A172 (cell line): ENCODE measurements around the gene DPP7. TPM values are rescaled to one million over a fixed set of nuclear protein-coding genes. Genes with fewer than 3 reads are reported as not detected.

Source experiments
- DNase-seq: peaks from one replicate; pipeline ENCODE4 v3.0.0-alpha.2; 2015; ENCODE audit warnings: low spot score
- total RNA-seq: library from RNA; depleted of rRNA; stranded (reverse); fragments of >200 nt; shearing (Covaris generic); gene quantifications from 2 replicates; pipeline ENCODE4 v1.2.3, GENCODE V29; 2014; rRNA removed

DPP7 gene
- total RNA-seq, result 251 and 263 TPM in 2 replicates

DNA sequence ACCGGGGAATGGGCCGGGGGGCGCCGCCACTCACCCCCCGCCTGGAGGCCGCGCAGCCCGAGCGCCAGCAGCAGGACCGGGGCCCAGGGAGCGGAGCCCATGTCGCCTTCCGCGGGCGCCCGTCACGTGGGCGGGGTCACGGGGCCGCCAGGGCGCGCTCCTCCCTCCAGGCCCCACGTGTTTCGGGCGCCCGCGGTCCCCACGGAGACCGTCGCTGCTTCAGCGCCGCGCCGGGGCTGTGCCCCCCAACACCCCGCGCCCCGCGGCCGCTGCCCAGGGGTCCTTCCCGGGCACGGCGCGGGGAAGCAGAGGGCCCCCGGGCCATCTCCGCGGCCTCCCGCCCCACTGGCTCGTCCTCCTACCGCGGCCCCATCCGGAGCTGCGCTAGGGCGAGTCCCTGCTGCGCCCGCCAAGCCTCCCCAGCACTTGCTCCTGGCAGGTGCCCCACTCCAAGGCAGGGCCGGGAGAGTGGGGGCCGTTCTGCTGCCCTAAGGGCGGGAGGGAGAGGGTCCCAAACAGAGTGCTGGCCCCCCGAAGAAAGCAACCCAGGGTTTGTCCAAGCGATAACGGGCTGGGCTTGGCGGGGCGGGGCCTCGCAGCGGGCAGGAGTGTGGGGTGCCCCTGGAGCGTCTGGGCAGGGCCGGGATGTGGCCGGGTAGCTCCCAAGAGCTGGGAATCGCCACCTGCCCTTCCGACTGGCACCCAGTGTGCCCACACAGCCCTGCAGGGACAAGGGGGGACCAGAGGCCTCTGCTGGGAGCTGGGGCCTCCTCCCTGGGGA is at the start of gene DPP7:
TSS of gene DPP7 (minus strand) at position 121 of the 781 bp plus-strand sequence. CDS start at position 101, 20 bp downstream.
- peak; percentile 56 for DNase-seq

DNA sequence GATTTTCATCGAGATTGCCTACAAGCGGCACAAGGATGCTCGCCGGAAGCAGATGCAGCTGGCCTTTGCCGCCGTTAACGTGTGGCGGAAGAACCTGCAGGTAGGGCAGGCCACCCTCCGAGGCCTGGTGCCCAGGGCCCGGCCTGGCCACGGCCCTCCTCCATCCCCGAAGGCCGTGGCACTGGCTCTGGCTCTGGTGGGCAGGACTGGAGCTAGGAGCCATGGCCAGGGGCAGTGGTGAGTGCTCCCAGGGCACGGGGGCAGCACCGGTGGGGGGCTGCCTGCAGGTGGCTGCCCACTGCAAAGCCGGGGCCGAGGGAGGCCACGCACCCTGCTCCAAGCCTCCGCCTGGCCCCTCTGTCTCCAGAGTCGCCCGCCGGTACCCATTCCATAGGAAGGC is 49.3 kb upstream of the DPP7 start:
- no peak for DNase-seq

DNA sequence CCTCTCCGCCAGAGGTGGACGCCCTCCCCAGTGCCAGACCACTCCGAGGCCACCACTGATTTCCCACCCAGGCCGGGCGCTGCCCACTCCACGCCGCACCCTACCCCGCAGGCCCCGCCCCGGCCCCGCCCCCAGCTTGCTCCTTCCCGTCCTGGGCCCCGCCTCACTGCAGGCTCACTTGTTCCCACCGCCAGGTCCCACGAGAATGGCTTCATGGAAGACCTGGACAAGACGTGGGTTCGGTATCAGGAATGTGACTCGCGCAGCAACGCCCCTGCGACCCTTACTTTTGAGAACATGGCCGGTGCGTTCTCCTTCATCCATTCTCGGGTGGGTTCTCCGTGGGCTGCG is 48.8 kb upstream of the DPP7 start:
- DNase-seq, result no peak

DNA sequence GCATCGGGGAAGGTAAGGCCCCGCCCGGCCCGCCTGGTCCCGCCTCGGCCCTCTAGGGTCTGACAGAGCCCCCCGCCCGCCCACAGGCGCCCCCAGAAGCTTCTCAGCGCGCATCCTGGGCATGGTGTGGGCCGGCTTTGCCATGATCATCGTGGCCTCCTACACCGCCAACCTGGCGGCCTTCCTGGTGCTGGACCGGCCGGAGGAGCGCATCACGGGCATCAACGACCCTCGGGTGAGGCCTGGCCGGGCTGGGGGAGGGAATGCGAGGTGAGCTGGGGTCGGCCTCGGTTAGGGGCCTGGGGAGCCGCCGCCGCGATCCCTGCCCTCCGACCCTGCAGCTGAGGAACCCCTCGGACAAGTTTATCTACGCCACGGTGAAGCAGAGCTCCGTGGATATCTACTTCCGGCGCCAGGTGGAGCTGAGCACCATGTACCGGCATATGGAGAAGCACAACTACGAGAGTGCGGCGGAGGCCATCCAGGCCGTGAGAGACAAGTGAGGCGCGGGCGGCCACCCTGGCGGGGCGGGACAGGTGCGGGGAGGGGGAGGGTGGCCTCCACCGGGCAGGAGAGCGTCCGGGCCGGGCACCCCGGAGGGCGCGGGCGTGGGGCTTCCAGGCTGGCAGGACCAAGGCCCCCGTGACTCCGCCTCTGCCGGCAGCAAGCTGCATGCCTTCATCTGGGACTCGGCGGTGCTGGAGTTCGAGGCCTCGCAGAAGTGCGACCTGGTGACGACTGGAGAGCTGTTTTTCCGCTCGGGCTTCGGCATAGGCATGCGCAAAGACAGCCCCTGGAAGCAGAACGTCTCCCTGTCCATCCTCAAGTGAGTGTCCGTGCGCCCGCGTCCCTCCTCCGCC is 48.2 kb upstream of the DPP7 start:
- DNase-seq, result no peak

DNA sequence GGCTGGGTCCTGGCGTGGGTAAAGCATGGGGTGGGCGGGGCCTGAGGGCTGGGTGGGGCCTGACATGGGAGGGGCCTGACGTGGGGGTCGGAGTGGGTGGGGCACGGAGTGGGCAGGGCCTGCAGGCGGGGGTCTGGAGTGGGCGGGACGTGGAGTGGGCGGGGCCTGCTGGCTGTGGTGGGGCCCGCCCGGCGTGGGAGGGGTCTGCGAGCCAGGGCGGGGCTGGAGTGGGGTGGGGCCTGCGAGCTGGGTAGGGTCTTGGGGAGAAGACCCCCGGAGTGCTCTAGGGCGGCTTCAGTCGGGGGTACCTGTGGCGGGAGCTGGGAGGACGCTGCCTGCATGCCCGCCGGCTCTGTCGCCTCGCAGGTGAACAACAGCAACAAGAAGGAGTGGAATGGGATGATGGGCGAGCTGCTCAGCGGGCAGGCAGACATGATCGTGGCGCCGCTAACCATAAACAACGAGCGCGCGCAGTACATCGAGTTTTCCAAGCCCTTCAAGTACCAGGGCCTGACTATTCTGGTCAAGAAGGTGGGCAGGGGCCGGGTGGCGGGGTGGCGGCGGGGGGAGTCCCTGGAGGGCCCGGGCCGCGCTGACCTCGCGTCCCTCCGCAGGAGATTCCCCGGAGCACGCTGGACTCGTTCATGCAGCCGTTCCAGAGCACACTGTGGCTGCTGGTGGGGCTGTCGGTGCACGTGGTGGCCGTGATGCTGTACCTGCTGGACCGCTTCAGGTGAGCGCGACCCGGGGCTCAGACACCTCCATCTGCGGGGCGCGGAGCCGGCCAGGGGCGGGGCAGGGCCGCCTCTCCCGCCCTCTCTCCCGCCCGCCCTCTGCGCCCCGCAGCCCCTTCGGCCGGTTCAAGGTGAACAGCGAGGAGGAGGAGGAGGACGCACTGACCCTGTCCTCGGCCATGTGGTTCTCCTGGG is 47.3 kb upstream of the DPP7 start:
- no peak for DNase-seq

DNA sequence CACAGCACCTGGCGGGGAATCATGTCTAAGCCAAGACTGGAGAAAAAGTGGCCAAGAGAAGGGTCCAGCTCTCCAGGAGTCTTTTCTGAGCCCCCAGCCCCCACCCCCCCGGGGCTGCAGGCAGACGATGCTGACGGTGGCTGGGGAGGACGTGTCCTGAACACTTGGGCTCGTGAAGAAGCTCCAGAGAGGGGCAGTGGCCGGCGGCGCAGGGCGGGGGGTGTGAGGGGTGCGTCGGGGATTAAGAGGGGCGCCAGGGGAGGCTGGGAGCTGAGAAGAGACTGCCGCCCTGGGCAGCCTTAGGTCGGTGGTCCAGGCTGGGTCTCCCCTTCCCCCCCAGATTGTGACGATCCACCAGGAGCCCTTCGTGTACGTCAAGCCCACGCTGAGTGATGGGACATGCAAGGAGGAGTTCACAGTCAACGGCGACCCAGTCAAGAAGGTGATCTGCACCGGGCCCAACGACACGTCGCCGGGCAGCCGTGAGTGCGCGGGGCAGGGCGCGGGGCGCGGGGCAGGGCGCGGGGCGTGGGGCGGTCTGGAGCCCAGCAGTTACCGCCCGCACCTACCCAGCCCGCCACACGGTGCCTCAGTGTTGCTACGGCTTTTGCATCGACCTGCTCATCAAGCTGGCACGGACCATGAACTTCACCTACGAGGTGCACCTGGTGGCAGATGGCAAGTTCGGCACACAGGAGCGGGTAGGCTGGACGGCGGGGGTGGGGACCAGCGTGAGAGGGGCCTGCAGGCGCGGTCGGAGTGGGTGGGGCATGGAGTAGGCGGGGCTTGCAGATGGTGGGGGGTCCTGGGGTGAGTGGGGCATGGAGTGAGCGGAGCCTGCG is 46.4 kb upstream of the DPP7 start:
- DNase-seq, result no peak

DNA sequence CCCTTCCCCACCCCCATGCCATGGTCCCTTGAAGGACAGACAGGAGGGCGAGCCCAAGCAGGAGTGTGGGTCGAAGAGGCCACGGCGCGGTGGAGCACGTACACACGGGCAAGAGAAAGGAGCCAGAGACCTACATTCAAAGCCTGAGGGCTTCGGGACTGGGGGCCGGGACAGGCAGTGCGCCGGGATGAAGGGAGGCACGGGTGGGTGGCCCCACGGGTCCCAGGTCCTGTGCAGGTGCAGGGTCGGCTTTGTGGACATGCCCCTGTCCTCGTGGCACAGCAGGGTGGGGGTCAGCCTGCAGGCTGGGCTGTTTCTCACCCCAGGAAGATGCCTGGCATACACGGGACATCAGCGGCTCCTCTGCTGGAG is 45.5 kb upstream of the DPP7 start:
- DNase-seq, result no peak

DNA sequence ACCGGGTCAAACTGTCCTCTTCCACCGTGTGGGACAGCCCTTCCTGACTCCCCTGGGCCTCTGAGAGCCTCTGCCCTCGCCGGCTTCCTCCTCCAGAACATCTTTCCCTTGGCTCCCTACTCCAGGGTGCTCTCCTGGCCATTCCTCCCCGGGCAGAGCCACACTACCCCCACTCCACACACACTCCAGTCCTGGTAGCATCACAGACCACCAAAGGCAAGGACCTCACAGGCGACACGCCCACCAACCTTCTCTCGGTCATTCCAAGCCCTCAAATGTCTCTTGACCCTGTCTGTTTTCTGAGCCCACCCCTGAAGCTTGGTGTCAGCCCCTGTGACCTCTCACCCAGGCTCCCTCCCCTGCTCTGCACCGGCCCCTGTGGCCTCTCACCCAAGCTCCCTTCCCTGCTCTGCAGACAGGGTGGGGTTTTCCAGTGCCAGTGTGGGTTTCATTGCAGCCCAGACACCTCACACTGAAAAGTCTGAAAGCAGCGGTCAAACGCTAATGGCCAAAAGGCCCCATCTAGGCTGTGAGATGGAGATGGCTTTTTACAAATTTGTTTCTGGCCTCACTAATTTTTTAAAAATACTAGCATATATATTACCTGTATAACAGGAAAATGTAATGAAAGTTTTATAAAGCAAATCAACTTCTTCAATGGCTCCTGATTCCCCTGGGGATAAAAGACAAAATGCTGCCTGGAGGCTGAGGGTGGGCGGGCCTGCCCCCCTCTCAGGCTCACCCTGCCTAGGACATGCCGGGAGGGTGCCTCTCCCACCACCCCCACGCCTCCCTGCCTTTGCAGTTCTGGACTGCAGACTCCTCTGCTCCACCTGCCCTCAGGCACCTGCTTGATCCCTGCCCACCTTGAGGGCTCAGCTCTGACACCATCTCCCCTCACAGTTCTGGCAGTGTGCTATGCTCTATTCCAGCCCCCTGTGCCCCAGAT is 44.8 kb upstream of the DPP7 start:
- no peak for DNase-seq

DNA sequence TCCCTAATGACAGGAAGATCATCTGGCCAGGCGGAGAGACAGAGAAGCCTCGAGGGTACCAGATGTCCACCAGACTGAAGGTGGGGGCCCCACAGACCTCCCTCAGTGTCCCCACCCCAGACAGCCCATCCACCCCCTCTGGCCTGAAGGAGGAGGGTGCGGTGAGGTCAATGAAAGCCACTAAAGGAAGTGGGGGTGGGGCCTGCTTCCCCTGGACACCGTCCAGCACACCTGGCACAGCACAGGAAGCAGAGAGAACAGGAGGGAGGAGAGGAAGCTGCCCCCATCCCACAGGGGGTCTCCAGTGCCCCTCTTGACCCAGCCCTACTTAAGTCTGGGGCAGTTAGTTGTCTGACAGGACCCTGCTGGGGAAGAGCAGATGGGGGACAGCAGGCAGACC is 44.1 kb upstream of the DPP7 start:
- no peak for DNase-seq

DNA sequence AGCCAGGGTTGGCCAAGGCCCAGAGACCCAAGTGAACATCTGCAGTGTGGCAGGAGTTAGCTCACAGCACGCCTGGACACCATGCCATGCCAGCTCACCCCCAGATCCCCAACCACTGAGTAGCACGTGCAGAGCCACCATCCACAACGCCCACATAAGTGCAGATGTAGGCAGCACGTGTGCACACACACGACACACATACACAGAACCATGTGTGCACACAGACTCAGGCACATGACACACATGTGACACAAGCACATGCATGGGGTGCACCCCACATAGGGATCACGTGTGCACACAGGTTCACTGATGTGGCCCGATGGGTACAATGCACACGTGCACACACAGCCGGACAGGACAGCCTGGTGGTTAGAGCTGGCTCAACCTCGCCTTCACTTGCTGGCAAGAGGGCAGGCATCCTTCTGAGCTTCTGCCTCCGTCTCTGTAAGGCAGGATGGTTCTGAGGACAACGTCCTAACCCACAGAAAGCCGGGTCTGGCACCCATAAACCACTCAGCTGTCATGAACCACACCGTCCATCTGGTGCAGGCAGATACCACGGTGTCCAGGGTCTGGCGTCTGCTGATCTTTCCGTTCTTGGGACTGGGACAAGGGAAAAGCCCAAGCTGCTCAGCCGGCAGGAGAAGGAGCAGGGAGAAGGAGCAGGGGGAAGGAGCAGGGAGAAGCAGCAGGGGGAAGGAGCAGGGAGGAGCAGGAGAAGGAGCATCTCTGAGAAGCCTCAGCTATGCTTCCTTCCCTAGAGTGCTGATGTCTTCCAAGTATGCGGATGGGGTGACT is 43.3 kb upstream of the DPP7 start:
- DNase-seq, result no peak

DNA sequence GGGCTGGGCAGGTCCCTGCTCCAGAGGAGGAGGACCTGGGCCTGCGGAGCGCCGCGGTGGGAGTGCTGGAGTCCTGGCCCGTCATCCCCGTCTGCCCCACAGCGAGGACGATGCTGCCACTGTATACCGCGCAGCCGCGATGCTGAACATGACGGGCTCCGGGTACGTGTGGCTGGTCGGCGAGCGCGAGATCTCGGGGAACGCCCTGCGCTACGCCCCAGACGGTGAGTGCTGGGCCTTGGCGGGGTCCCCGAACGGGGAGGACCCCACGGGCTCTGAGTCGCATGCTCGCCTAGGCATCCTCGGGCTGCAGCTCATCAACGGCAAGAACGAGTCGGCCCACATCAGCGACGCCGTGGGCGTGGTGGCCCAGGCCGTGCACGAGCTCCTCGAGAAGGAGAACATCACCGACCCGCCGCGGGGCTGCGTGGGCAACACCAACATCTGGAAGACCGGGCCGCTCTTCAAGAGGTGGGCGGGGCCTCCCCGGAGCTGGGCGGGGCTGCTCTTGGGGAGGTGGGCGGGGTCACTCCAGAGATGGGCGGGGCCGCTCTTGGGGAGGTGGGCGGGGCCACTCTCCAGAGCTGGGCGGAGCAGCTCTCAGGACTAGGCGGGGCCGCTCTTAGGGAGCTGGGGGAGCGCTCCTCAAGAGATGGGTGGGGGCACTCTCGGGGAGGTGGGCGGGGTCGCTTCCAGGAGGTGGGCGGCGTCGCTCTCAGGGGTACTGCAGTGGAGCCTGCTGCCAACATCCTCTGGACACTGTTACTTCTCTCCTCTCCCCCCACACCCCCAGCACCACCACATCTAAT is 42.2 kb upstream of the DPP7 start:
- DNase-seq, result peak; percentile 34

DNA sequence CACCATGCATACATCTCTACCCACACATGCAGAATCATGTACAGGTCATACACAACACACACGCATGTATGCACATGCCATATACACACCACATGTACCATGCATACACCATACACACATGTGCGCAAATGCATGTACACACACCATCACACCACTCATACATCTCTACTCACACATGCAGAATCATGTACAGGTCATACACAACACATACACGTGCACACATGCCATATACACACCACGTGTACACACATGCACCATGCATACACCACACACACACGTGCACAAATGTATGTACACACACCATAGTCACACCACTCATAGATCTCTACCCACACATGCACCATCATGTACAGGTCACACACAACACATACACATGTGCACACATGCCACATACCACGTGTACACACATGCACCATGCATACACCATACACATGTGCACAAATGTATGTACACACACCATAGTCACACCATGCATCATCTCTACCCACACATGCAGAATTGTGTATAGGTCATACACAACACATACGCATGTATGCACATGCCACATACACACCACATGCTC is 38.4 kb upstream of the DPP7 start:
- no peak for DNase-seq

DNA sequence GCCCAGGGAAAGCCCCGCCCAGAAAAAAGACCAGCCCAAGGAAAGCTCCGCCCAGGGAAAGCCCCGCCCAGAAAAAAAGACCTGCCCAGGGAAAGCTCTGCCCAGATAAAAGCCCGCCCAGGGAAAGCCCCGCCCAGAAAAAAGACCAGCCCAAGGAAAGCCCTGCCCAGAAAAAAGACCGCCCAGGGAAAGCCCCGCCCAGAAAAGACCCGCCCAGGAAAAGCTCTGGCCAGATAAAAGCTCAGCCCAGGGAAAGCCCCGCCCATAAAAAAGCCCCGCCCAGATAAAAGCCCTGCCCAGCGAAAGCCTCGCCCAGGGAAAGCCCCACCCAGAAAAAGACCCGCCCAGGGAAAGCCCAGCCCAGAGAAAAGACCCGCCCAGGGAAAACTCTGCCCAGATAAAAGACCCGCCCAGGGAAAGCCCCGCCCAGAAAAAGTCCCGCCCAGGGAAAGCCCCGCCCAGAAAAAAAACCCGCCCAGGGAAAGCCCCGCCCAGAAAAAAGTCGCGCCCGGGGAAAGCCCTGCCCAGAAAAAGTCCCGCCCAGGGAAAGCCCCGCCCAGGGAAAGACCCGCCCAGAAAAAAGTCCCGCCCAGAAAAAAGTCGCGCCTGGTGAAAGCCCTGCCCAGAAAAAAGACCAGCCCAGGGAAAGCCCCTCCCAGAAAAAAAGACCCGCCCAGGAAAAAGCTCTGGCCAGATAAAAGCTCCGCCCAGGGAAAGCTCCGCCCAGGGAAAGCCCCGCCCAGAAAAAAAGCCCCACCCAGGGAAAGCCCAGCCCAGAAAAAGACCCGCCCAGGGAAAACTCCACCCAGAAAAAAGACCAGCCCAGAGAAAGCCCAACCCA is 36.3 kb upstream of the DPP7 start:
- peak; percentile 94 for DNase-seq

DNA sequence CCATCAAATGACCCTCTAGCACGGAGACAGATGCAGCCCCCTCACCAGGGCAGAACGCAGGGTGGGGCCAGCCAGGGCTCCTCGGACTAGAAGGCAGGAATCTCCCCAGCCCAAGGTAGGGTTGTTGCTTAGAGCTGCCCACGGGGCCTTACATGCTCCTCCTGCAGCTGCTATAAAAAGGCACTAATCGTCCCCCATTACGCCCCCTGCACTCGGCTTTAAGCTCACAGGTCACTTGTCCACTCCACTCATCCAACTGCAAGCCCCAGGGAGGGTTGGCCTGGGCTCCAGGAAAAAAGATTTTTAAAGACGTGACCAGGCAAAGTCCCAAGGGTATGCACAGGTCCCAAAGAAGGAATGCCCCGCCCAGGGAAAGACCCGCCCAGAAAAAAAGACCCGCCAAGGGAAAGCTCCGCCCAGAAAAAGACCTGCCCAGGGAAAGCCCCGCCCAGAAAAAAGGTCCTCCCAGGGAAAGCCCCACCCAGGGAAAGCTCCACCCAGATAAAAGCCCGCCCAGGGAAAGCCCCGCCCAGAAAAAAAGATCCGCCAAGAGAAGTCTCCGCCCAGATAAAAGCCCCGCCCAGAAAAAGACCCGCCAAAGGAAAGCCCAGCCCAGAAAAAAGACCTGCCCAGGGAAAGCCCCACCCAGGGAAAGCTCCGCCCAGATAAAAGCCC is 35.5 kb upstream of the DPP7 start:
- no peak for DNase-seq

DNA sequence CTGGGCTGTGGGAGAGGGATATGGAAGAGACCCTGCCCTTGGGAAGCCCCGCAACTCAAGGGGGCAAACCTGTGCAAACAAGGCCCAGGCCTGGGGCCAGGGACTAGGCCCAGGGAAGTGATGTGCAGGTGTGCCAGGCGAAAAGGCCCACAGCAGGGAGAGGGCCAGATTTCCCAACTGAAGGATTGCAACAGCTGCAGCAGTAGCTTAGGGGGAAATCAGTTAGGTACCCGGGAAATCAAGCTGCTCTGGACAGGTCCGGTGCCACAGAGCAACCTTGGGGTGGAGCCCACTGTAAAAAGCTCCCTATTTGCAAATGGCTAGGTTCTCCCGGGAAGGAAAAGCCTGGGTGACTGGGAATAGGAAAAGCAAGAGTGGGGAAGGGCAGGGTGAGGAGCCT is 34.8 kb upstream of the DPP7 start:
- no peak for DNase-seq

DNA sequence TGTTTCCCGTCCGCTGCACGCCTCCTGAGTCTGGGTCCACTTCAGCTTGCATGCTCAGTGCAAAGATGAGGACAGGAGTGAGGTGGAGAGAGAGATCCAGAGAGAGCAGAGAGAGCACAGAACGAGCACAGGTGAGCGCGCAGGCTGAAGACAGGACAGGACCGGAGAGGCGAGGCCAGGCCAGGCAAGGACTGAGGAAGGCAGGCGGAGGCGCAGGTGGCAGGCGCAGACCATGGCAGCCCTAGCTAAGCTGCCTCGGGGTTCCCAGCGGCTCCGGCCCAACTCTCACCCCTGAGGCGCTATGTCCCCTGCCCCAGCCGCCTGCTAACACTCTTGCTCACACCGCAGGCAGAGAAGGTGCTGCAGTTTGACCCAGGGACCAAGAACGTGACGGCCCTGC is 34.1 kb upstream of the DPP7 start:
- no peak for DNase-seq
